GM18517 (cell line): ENCODE measurements around the gene APLP2.
"Not testable (repeated sequence)": the region's sequence is repeated elsewhere in the genome, so short reads cannot be mapped to it uniquely, and the experiment has no call there.

ENCODE experiments used
- ATAC-seq: cut with Tn5 transposase; IDR thresholded peaks from one replicate; pipeline ENCODE4 v1.9.1; 2021; ENCODE audit warnings: mild to moderate bottlenecking, moderate library complexity; ENCODE audit not compliant: unreplicated experiment

Gene APLP2

GRCh38 chr11:130163346-130164220, 93.9 kb downstream of the APLP2 start:
- no peak for ATAC-seq

GRCh38 chr11:130164221-130164570, 94.5 kb downstream of the APLP2 start:
- no peak for ATAC-seq

- ATAC-seq: no peak
Measured at GRCh38 chr11:130165601-130166456, 96.1 kb downstream of the APLP2 start.

GRCh38 chr11:130166457-130166784, 96.7 kb downstream of the APLP2 start:
- no peak for ATAC-seq

- ATAC-seq: no peak
Measured at GRCh38 chr11:130167146-130167545, 97.5 kb downstream of the APLP2 start.

- ATAC-seq: no peak
Measured at GRCh38 chr11:130168105-130168504, 98.4 kb downstream of the APLP2 start.

GRCh38 chr11:130170345-130170744, 100.7 kb downstream of the APLP2 start:
- ATAC-seq: no peak

GRCh38 chr11:130171534-130171933, 101.8 kb downstream of the APLP2 start:
- ATAC-seq: no peak

GRCh38 chr11:130172001-130172400, 102.3 kb downstream of the APLP2 start:
- not testable (repeated sequence) for ATAC-seq

- no peak for ATAC-seq
Measured at GRCh38 chr11:130174642-130175041, 104.9 kb downstream of the APLP2 start.

- ATAC-seq: no peak
Measured at GRCh38 chr11:130175898-130176297, 106.2 kb downstream of the APLP2 start.

- no peak for ATAC-seq
Measured at GRCh38 chr11:130177782-130178181, 108.1 kb downstream of the APLP2 start.

- ATAC-seq: no peak
Measured at GRCh38 chr11:130178441-130179339, 109.0 kb downstream of the APLP2 start.

- ATAC-seq: no peak
Measured at GRCh38 chr11:130179396-130180306, 110.0 kb downstream of the APLP2 start.

GRCh38 chr11:130180491-130180890, 110.8 kb downstream of the APLP2 start:
- ATAC-seq: no peak

- no peak for ATAC-seq
Measured at GRCh38 chr11:130180896-130181294, 111.2 kb downstream of the APLP2 start.

GRCh38 chr11:130181295-130182272, 111.9 kb downstream of the APLP2 start:
- peak; percentile 46 for ATAC-seq

- no peak for ATAC-seq
Measured at GRCh38 chr11:130183878-130184610, 114.3 kb downstream of the APLP2 start.
